Esophagus muscularis mucosa (tissue), 4 donors: ENCODE measurements around the gene AGBL2. TPM values are rescaled to one million over a fixed set of nuclear protein-coding genes. Genes with fewer than 3 reads are reported as not detected.
"Not testable (repeated sequence)": the region's sequence is repeated elsewhere in the genome, so short reads cannot be mapped to it uniquely, and the experiment has no call there.

Source experiments
- DNase-seq: peaks from one replicate; pipeline ENCODE4 v3.0.0-alpha.2; 2017; ENCODE audit errors: extremely low spot score
- H3K27ac ChIP-seq, 4 donors: fragments of 200-600 bp; sonication (generic); replicated peaks in 1 of 4; 1 replicate in 3 of 4; 2 replicates in 1 of 4; pipeline ENCODE4 v1.5.1; 2016 to 2019; ENCODE audit warnings: mild to moderate bottlenecking in 1 of 4
- H3K27me3 ChIP-seq, 4 donors: fragments of 200-600 bp; sonication (generic); one replicate each; pipeline versions ENCODE4 v1.5.1 to v1.6.0; 2016 to 2019
- H3K36me3 ChIP-seq, 4 donors: fragments of 200-600 bp; sonication (generic); one replicate each; pipeline ENCODE4 v1.5.1; 2016 to 2019
- H3K4me1 ChIP-seq, 4 donors: fragments of 200-600 bp; sonication (generic); one replicate each; pipeline ENCODE4 v1.5.1; 2016 to 2019
- H3K4me3 ChIP-seq, 4 donors: fragments of 200-600 bp; sonication (generic); 1 replicate in 2 of 4; 2 replicates in 2 of 4; pipeline ENCODE4 v1.5.1; 2016 to 2019; ENCODE audit warnings: mild to moderate bottlenecking in 4 of 4, moderate library complexity in 1 of 4
- H3K9me3 ChIP-seq, 4 donors: fragments of 200-600 bp; sonication (generic); 1 replicate in 3 of 4; 2 replicates in 1 of 4; pipeline ENCODE4 v1.5.1; 2016 to 2019
- EP300 ChIP-seq: sonication (generic); formaldehyde crosslinking; IDR thresholded peaks from one replicate; pipeline ENCODE4 v1.6.1; 2017; ENCODE audit warnings: antibody characterized with exemption
- POLR2A ChIP-seq: fragments of 450-650 bp; IDR thresholded peaks from one replicate; pipeline ENCODE4 v1.6.1; 2017; ENCODE audit warnings: antibody characterized with exemption, moderate library complexity, mild to moderate bottlenecking, low read depth
- POLR2AphosphoS5 ChIP-seq, 2 donors: sonication (generic); formaldehyde crosslinking; IDR thresholded peaks; one replicate each; pipeline ENCODE4 v1.6.1; 2017; ENCODE audit warnings: antibody characterized with exemption in 2 of 2
- WGBS: methylation state at CpG from one replicate; pipeline ENCODE4 v1.1.5; 2018; 5-methylcytosine and 5-hydroxymethylcytosine counted together
- intact Hi-C: fragments of 100-400 bp; cut with DNase I; formaldehyde crosslinking; loops from one replicate; pipeline ENCODE4 v1.15.1; 2023
- total RNA-seq, 4 donors: library from RNA; depleted of rRNA; stranded (reverse); fragments of >200 nt; gene quantifications; one replicate each; pipeline versions ENCODE4 v1.1.0 to v1.2.1, GENCODE V29; 2016
- TF ChIP-seq, protein P1 (sequence below), 3 experiments: fragments of 200-600 bp in 2 of 3; fragments of 450-650 bp in 1 of 3; sonication (generic) in 2 of 3; IDR thresholded peaks; one replicate each; pipeline ENCODE4 v1.5.1; 2017 to 2019; ENCODE audit warnings: antibody characterized with exemption in 3 of 3, mild to moderate bottlenecking in 2 of 3, moderate library complexity in 1 of 3

Gene AGBL2
- total RNA-seq, 4 donors from 2014 or later = 0.42 to 1.8 TPM; not detected in 2

DNA sequence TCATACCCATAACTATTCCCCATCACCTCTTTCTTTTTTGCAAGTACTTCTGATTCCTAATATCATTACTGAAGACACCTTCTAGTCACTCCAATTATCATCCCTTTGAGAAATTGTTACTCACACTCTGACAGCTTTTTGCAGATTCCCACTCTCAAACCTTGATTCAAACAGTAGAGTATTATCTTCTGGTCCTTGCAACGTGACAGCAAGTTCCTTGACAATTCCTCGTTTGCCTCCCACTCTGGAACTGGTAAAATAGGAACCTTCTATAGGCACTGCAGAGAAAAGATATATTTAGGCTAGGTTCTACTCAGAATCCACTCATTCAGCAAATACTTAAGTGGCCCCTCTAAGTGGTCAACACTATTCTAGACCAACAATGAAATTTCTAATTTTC, 23.2 kb downstream of the AGBL2 start:
- H3K4me1 ChIP-seq = no peaks in the 10 kb centered on the region
- DNase-seq = no peak
- TF ChIP-seq EP300 = no peak
- TF ChIP-seq, protein P1, sequence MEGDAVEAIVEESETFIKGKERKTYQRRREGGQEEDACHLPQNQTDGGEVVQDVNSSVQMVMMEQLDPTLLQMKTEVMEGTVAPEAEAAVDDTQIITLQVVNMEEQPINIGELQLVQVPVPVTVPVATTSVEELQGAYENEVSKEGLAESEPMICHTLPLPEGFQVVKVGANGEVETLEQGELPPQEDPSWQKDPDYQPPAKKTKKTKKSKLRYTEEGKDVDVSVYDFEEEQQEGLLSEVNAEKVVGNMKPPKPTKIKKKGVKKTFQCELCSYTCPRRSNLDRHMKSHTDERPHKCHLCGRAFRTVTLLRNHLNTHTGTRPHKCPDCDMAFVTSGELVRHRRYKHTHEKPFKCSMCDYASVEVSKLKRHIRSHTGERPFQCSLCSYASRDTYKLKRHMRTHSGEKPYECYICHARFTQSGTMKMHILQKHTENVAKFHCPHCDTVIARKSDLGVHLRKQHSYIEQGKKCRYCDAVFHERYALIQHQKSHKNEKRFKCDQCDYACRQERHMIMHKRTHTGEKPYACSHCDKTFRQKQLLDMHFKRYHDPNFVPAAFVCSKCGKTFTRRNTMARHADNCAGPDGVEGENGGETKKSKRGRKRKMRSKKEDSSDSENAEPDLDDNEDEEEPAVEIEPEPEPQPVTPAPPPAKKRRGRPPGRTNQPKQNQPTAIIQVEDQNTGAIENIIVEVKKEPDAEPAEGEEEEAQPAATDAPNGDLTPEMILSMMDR (IDR thresholded peaks at IDR 0.05) = no peak
- no peak for TF ChIP-seq POLR2A
- no peak for TF ChIP-seq POLR2AphosphoS5 (IDR thresholded peaks at IDR 0.05)
- no peaks in the 10 kb centered on the region for H3K36me3 ChIP-seq
- H3K9me3 ChIP-seq = no peaks in the 10 kb centered on the region
- H3K4me3 ChIP-seq = no peak overlapping the region
- H3K27ac ChIP-seq = no peak overlapping the region
- no peaks in the 10 kb centered on the region for H3K27me3 ChIP-seq
- whole genome bisulfite sequencing = 70% methylated on average over 2 of the region's 2 CpGs
- intact Hi-C loops = no loop called here

DNA sequence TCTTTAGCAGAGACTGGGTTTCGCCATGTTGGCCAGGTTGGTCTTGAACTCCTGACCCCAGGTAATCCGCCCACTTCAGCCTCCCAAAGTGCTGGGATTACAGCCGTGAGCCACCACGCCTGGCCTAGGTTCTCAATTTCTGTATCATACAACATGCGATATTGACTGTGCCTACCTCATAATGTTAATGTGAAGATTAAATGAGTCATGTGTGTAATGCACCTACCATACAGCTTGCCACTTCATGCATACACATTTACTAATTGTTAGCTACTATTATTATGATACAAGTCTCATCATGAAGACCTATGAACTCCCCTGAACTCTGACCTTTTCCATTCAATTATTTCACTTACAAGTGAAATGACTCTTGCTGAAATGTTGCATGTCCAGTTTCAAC, 25.7 kb downstream of the AGBL2 start:
- Histone ChIP-seq H3K4me1 (no peaks in the 10 kb centered on the region), H3K36me3 (no peaks in the 10 kb centered on the region), H3K9me3 (no peaks in the 10 kb centered on the region), H3K27ac (no peak overlapping the region), H3K4me3 (no peak overlapping the region), H3K27me3 (no peaks in the 10 kb centered on the region)
- WGBS = 94% methylated on average over 5 of the region's 5 CpGs
- TF ChIP-seq EP300 (no peak), POLR2AphosphoS5 (IDR thresholded peaks at IDR 0.05) (no peak), POLR2A (no peak)
- TF ChIP-seq, protein P1 (IDR thresholded peaks at IDR 0.05) = no peak
- no peak for DNase-seq
- intact Hi-C loops = no loop called here

DNA sequence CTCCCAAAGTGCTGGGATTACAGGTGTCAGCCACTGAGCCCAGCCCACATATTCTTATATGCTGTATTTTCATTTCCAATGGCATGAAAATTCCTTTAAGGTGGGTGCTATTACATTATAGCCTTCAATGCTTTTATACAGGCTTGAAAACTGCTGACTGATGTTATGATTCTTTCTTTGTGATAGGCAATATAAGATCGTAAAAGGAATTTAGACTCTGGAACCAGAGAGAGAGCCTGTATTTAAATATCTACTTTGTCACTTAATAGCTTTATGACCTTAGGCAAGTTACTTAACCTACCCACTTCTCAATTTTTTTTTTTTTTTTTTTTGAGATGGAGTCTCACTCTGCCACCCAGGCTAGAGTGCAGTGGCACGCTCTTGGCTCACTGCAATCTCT, 26.2 kb downstream of the AGBL2 start:
- 98% methylated on average over 2 of the region's 2 CpGs for WGBS
- intact Hi-C loops = no loop called here
- DNase-seq = no peak
- no peaks in the 10 kb centered on the region for H3K27me3 ChIP-seq
- H3K36me3 ChIP-seq = no peaks in the 10 kb centered on the region
- TF ChIP-seq, protein P1 (IDR thresholded peaks at IDR 0.05) = no peak
- TF ChIP-seq EP300 = no peak
- TF ChIP-seq POLR2A = no peak
- H3K4me3 ChIP-seq = no peak overlapping the region
- H3K9me3 ChIP-seq = no peaks in the 10 kb centered on the region
- H3K27ac ChIP-seq = no peak overlapping the region
- H3K4me1 ChIP-seq = no peaks in the 10 kb centered on the region

DNA sequence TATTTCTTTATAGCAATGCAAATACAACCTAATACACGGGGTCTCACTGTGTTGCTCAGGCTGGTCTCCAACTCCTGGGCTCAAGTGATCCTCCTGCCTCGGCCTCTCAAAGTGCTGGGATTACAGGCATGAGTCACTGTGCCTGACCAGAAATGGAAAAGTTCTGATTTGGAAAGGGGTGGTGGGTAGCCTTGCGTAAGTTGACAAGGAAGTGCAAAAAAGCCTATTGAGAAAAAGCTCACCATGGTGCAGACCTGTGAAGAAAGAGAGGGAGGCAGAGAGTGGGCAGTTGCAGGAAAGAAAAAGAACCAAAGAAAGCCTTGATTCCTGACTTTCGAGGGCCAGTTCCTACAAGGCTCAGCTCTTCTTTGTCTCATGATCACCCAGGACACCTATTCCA, 27.1 kb downstream of the AGBL2 start:
- Histone ChIP-seq H3K36me3 (no peaks in the 10 kb centered on the region), H3K27ac (no peak overlapping the region), H3K4me3 (no peak overlapping the region), H3K9me3 (no peaks in the 10 kb centered on the region), H3K4me1 (no peaks in the 10 kb centered on the region), H3K27me3 (no peaks in the 10 kb centered on the region)
- TF ChIP-seq POLR2AphosphoS5 (IDR thresholded peaks at IDR 0.05) (no peak), EP300 (no peak), POLR2A (no peak)
- TF ChIP-seq, protein P1 (IDR thresholded peaks at IDR 0.05) = no peak
- no peak for DNase-seq
- 93% methylated on average over 4 of the region's 4 CpGs for WGBS
- intact Hi-C loops = no loop called here

DNA sequence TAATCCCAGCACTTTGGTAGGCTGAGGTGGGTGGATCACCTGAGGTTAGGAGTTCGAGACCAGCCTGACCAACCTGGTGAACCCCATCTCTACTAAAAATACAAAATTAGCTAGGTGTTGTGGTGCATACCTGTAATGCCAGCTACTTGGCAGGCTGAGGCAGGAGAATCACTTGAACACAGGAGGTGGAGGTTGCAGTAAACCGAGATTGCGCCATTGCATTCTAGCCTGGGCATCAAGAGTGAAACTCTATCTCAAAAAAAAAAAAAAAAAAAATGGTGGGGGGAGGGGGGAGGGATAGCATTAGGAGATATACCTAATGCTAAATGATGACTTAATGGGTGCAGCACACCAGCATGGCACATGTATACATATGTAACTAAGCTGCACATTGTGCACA, 28.5 kb downstream of the AGBL2 start:
- H3K4me3 ChIP-seq, DNase-seq, intact Hi-C loops, H3K36me3 ChIP-seq, H3K27ac ChIP-seq, H3K9me3 ChIP-seq, H3K27me3 ChIP-seq, H3K4me1 ChIP-seq: not testable (repeated sequence)
- WGBS = 100% methylated on average over 3 of the region's 3 CpGs
